Daoy (cell line): Measurements from ENCODE around the gene FIS1. TPM values are rescaled to one million over a fixed set of nuclear protein-coding genes. Genes with fewer than 3 reads are reported as not detected.

ENCODE experiments used
- DNase-seq: peaks from one replicate; pipeline ENCODE4 v3.0.0-alpha.2; 2015; ENCODE audit warnings: low read depth
- total RNA-seq: library from RNA; depleted of rRNA; stranded (reverse); fragments of >200 nt; shearing (Covaris generic); gene quantifications from 2 replicates; pipeline ENCODE4 v1.2.3, GENCODE V29; 2014

FIS1 gene
- total RNA-seq, 1 experiment from 2014 or later: 294 TPM

GRCh38 chr7:101234636-101235035, 10.2 kb downstream of the FIS1 start:
- no peak for DNase-seq

- DNase-seq: no peak
Observed at GRCh38 chr7:101233907-101234547, 10.9 kb downstream of the FIS1 start.

GRCh38 chr7:101232141-101232850, 12.6 kb downstream of the FIS1 start:
- DNase-seq: no peak

- DNase-seq: no peak
Observed at GRCh38 chr7:101231644-101232043, 13.2 kb downstream of the FIS1 start.

- DNase-seq: no peak
Observed at GRCh38 chr7:101226721-101227120, 18.2 kb downstream of the FIS1 start.

GRCh38 chr7:101225650-101226049, 19.2 kb downstream of the FIS1 start:
- DNase-seq: no peak

- DNase-seq: no peak
Observed at GRCh38 chr7:101223528-101223927, 21.4 kb downstream of the FIS1 start.

- no peak for DNase-seq
Observed at GRCh38 chr7:101222275-101222830, 22.5 kb downstream of the FIS1 start.

GRCh38 chr7:101220295-101220694, 24.6 kb downstream of the FIS1 start:
- DNase-seq: no peak

GRCh38 chr7:101218236-101219125, 26.4 kb downstream of the FIS1 start:
- no peak for DNase-seq

- peak; percentile 100 for DNase-seq
Observed at GRCh38 chr7:101217388-101218235, 27.3 kb downstream of the FIS1 start, which contains the start of the genes PLOD3 and ZNHIT1. PLOD3 (minus strand) TSS chr7:101217581; CDS start chr7:101217274, 307 bp downstream. ZNHIT1 (plus strand) TSS chr7:101218165; CDS start chr7:101218196, 31 bp downstream.

- no peak for DNase-seq
Observed at GRCh38 chr7:101216860-101217387, 28.0 kb downstream of the FIS1 start.

- DNase-seq: peak; percentile 56
Observed at GRCh38 chr7:101216001-101216859, 28.7 kb downstream of the FIS1 start.

GRCh38 chr7:101212014-101212413, 32.9 kb downstream of the FIS1 start:
- DNase-seq: no peak

- no peak for DNase-seq
Observed at GRCh38 chr7:101211501-101211900, 33.4 kb downstream of the FIS1 start.

- DNase-seq: no peak
Observed at GRCh38 chr7:101210143-101210542, 34.7 kb downstream of the FIS1 start.

GRCh38 chr7:101208794-101209193, 36.1 kb downstream of the FIS1 start:
- no peak for DNase-seq

- no peak for DNase-seq
Observed at GRCh38 chr7:101207459-101207858, 37.4 kb downstream of the FIS1 start.

GRCh38 chr7:101206665-101207042, 38.2 kb downstream of the FIS1 start:
- DNase-seq: no peak
